Measurements from ENCODE around the gene PLPPR5.

PLPPR5 gene

GRCh38 chr1:98908980-98909379, 95.7 kb downstream of the PLPPR5 start:
- H3K9ac ChIP-seq (ENCODE audit: low read length): no peak overlapping the region
- no peak for DNase-seq
- no peaks in the 10 kb centered on the region for H3K9me3 ChIP-seq (replicated peaks; ENCODE audit: insufficient read depth, low read length)
- no peak overlapping the region for H2AFZ ChIP-seq (ENCODE audit: low read length)
- no peaks in the 10 kb centered on the region for H3K79me2 ChIP-seq (ENCODE audit: low read length)
- no peak overlapping the region for H3K4me2 ChIP-seq (ENCODE audit: low read depth, low read length)
- H3K4me3 ChIP-seq (ENCODE audit: low read length): no peak overlapping the region
- no peaks in the 10 kb centered on the region for H3F3A ChIP-seq (ENCODE audit: insufficient read depth, low read length)
- no peaks in the 10 kb centered on the region for H3K36me3 ChIP-seq (replicated peaks; ENCODE audit: insufficient read depth, low read length)
- TF ChIP-seq EZH2 (optimal IDR thresholded peaks at IDR 0.05; ENCODE audit: low read depth, low read length): no peak
- no peak for TF ChIP-seq EZH2phosphoT487 (IDR thresholded peaks at IDR 0.05; ENCODE audit: low read length)
- no peak for TF ChIP-seq CTCF (IDR thresholded peaks at IDR 0.05; ENCODE audit: low read length)
- H3K27ac ChIP-seq (ENCODE audit: low read length): no peak overlapping the region
- no peaks in the 10 kb centered on the region for H3K4me1 ChIP-seq (ENCODE audit: low read length)
- no peaks in the 10 kb centered on the region for H3K9me2 ChIP-seq (replicated peaks; ENCODE audit: insufficient read depth, low read length)
- H4K20me1 ChIP-seq (ENCODE audit: insufficient read depth, low read length): no peaks in the 10 kb centered on the region
- H3K27me3 ChIP-seq (replicated peaks; ENCODE audit: insufficient read depth, low read length): no peaks in the 10 kb centered on the region

GRCh38 chr1:98906809-98907208, 97.9 kb downstream of the PLPPR5 start:
- H3K9me2 ChIP-seq (replicated peaks; ENCODE audit: insufficient read depth, low read length): no peaks in the 10 kb centered on the region
- no peak overlapping the region for H3K27ac ChIP-seq (ENCODE audit: low read length)
- H3K79me2 ChIP-seq (ENCODE audit: low read length): no peaks in the 10 kb centered on the region
- TF ChIP-seq CTCF (IDR thresholded peaks at IDR 0.05; ENCODE audit: low read length) (no peak), EZH2 (optimal IDR thresholded peaks at IDR 0.05; ENCODE audit: low read depth, low read length) (no peak), EZH2phosphoT487 (IDR thresholded peaks at IDR 0.05; ENCODE audit: low read length) (no peak)
- H4K20me1 ChIP-seq (ENCODE audit: insufficient read depth, low read length): no peaks in the 10 kb centered on the region
- no peaks in the 10 kb centered on the region for H3K36me3 ChIP-seq (replicated peaks; ENCODE audit: insufficient read depth, low read length)
- H3F3A ChIP-seq (ENCODE audit: insufficient read depth, low read length): no peaks in the 10 kb centered on the region
- H3K27me3 ChIP-seq (replicated peaks; ENCODE audit: insufficient read depth, low read length): no peaks in the 10 kb centered on the region
- H3K4me2 ChIP-seq (ENCODE audit: low read depth, low read length): no peak overlapping the region
- no peak for DNase-seq
- H3K9me3 ChIP-seq (replicated peaks; ENCODE audit: insufficient read depth, low read length): no peaks in the 10 kb centered on the region
- H3K4me1 ChIP-seq (ENCODE audit: low read length): no peaks in the 10 kb centered on the region
- no peak overlapping the region for H2AFZ ChIP-seq (ENCODE audit: low read length)
- H3K9ac ChIP-seq (ENCODE audit: low read length): no peak overlapping the region
- H3K4me3 ChIP-seq (ENCODE audit: low read length): no peak overlapping the region

GRCh38 chr1:98906361-98906760, 98.3 kb downstream of the PLPPR5 start:
- no peak for TF ChIP-seq EZH2phosphoT487 (IDR thresholded peaks at IDR 0.05; ENCODE audit: low read length)
- TF ChIP-seq CTCF (IDR thresholded peaks at IDR 0.05; ENCODE audit: low read length): no peak
- TF ChIP-seq EZH2 (optimal IDR thresholded peaks at IDR 0.05; ENCODE audit: low read depth, low read length): no peak
- Histone ChIP-seq H3K9me3 (replicated peaks; ENCODE audit: insufficient read depth, low read length) (no peaks in the 10 kb centered on the region), H3K4me3 (ENCODE audit: low read length) (no peak overlapping the region), H4K20me1 (ENCODE audit: insufficient read depth, low read length) (no peaks in the 10 kb centered on the region), H3K4me2 (ENCODE audit: low read depth, low read length) (no peak overlapping the region), H3K27ac (ENCODE audit: low read length) (no peak overlapping the region), H3K79me2 (ENCODE audit: low read length) (no peaks in the 10 kb centered on the region), H3K36me3 (replicated peaks; ENCODE audit: insufficient read depth, low read length) (no peaks in the 10 kb centered on the region), H3K4me1 (ENCODE audit: low read length) (no peaks in the 10 kb centered on the region), H3F3A (ENCODE audit: insufficient read depth, low read length) (no peaks in the 10 kb centered on the region), H3K9me2 (replicated peaks; ENCODE audit: insufficient read depth, low read length) (no peaks in the 10 kb centered on the region), H2AFZ (ENCODE audit: low read length) (no peak overlapping the region), H3K9ac (ENCODE audit: low read length) (no peak overlapping the region), H3K27me3 (replicated peaks; ENCODE audit: insufficient read depth, low read length) (no peaks in the 10 kb centered on the region)
- DNase-seq: no peak
